H9 (cell line): ENCODE results near the gene ACOXL. TPM values are rescaled to one million over a fixed set of nuclear protein-coding genes. Genes with fewer than 3 reads are reported as not detected.

Source experiments
- DNase-seq: peaks from one replicate; pipeline ENCODE4 v3.0.0-alpha.2; 2017
- H2AFZ ChIP-seq: one replicate; pipeline ENCODE4 v1.6.1; 2013; ENCODE audit warnings: mild to moderate bottlenecking, low read length, control low read depth, moderate library complexity
- H2AK5ac ChIP-seq: 2 replicates; pipeline ENCODE4 v1.6.1; 2013; ENCODE audit warnings: low read length, control low read depth, mixed read lengths; ENCODE audit not compliant: insufficient read length
- H2BK120ac ChIP-seq: one replicate; pipeline ENCODE4 v1.6.1; 2013; ENCODE audit warnings: low read depth, mild to moderate bottlenecking, low read length, control low read depth, inconsistent platforms; ENCODE audit not compliant: poor library complexity, severe bottlenecking
- H2BK12ac ChIP-seq: 2 replicates; pipeline ENCODE4 v1.6.1; 2013; ENCODE audit warnings: low read length, control low read depth, mixed read lengths, low read depth; ENCODE audit not compliant: insufficient read length
- H2BK15ac ChIP-seq: 2 replicates; pipeline ENCODE4 v1.6.1; 2013; ENCODE audit warnings: low read depth, low read length, control low read depth
- H2BK20ac ChIP-seq: one replicate; pipeline ENCODE4 v1.6.1; 2013; ENCODE audit warnings: low read depth, mild to moderate bottlenecking, low read length, control low read depth, inconsistent platforms; ENCODE audit not compliant: poor library complexity, severe bottlenecking
- H2BK5ac ChIP-seq: 2 replicates; pipeline ENCODE4 v1.6.1; 2013; ENCODE audit warnings: low read length, control low read depth, mixed read lengths; ENCODE audit not compliant: insufficient read length
- H3K14ac ChIP-seq: 2 replicates; pipeline ENCODE4 v1.6.1; 2013; ENCODE audit warnings: low read length, control low read depth; ENCODE audit not compliant: insufficient read depth
- H3K18ac ChIP-seq: 2 replicates; pipeline ENCODE4 v1.6.1; 2013; ENCODE audit warnings: low read depth, mild to moderate bottlenecking, mixed read lengths, low read length, control low read depth; ENCODE audit not compliant: insufficient read length
- H3K23ac ChIP-seq: 2 replicates; pipeline ENCODE4 v1.6.1; 2013; ENCODE audit warnings: low read length, control low read depth, mixed read lengths, low read depth; ENCODE audit not compliant: insufficient read length
- H3K23me2 ChIP-seq: 2 replicates; pipeline ENCODE4 v1.6.1; 2013; ENCODE audit warnings: low read depth, mild to moderate bottlenecking, mixed read lengths, low read length, control low read depth; ENCODE audit not compliant: insufficient read length, poor library complexity, severe bottlenecking
- H3K27ac ChIP-seq: 2 replicates; pipeline ENCODE4 v1.5.1; 2013; ENCODE audit warnings: low read length, control low read depth, mixed read lengths, low read depth; ENCODE audit not compliant: insufficient read length
- H3K27me3 ChIP-seq: 2 replicates; pipeline ENCODE4 v1.6.1; 2013; ENCODE audit warnings: low read length, control low read depth, inconsistent platforms; ENCODE audit not compliant: insufficient read depth
- H3K4ac ChIP-seq: 2 replicates; pipeline ENCODE4 v1.6.1; 2013; ENCODE audit warnings: low read depth, mild to moderate bottlenecking, control low read depth, inconsistent platforms, low read length, moderate library complexity
- H3K4me1 ChIP-seq: 2 replicates; pipeline ENCODE4 v1.6.1; 2013; ENCODE audit warnings: low read length, control low read depth, inconsistent platforms; ENCODE audit not compliant: insufficient read depth
- H3K4me2 ChIP-seq: 2 replicates; pipeline ENCODE4 v1.6.1; 2013; ENCODE audit warnings: low read length, control low read depth, mixed read lengths; ENCODE audit not compliant: insufficient read length, insufficient read depth
- H3K56ac ChIP-seq: 2 replicates; pipeline ENCODE4 v1.6.1; 2013; ENCODE audit warnings: low read depth, mild to moderate bottlenecking, mixed read lengths, low read length, control low read depth; ENCODE audit not compliant: insufficient read length
- H3K79me1 ChIP-seq: 2 replicates; pipeline ENCODE4 v1.6.1; 2013; ENCODE audit warnings: low read depth, mild to moderate bottlenecking, moderate library complexity, low read length, control low read depth, inconsistent platforms; ENCODE audit not compliant: insufficient read depth, poor library complexity, severe bottlenecking
- H3K79me2 ChIP-seq: 2 replicates; pipeline ENCODE4 v1.6.1; 2013; ENCODE audit warnings: low read length, control low read depth, inconsistent platforms; ENCODE audit not compliant: insufficient read depth
- H3K9ac ChIP-seq: 2 replicates; pipeline ENCODE4 v1.6.1; 2013; ENCODE audit warnings: low read length, control low read depth, mixed read lengths; ENCODE audit not compliant: insufficient read length; ENCODE audit errors: extremely low read depth
- H3K9me3 ChIP-seq: one replicate; pipeline ENCODE4 v1.6.1; 2013; ENCODE audit warnings: low read depth, low read length, inconsistent platforms; ENCODE audit not compliant: control insufficient read depth
- H3T11ph ChIP-seq: one replicate; pipeline ENCODE4 v1.6.1; 2013; ENCODE audit warnings: mild to moderate bottlenecking, low read length, control low read depth, inconsistent platforms
- H4K20me1 ChIP-seq: one replicate; pipeline ENCODE4 v1.6.1; 2013; ENCODE audit not compliant: control insufficient read depth, insufficient read length, insufficient read depth
- H4K5ac ChIP-seq: 2 replicates; pipeline ENCODE4 v1.6.1; 2013; ENCODE audit warnings: low read depth, mild to moderate bottlenecking, mixed read lengths, low read length, control low read depth; ENCODE audit not compliant: insufficient read length
- H4K8ac ChIP-seq: replicated peaks from 2 replicates; pipeline ENCODE4 v1.6.1; 2013; ENCODE audit warnings: low read length, control low read depth, mixed read lengths, low read depth; ENCODE audit not compliant: insufficient read length
- H4K91ac ChIP-seq: 2 replicates; pipeline ENCODE4 v1.6.1; 2013; ENCODE audit warnings: low read depth, mild to moderate bottlenecking, moderate library complexity, mixed read lengths, low read length, control low read depth; ENCODE audit not compliant: insufficient read length
- H3K27ac Mint-ChIP-seq, 3 experiments: 2 replicates in 2 of 3; 3 replicates in 1 of 3; pipeline ENCODE4 v1.8.0; 2020 to 2021; ENCODE audit warnings: mixed read lengths in 3 of 3, mild to moderate bottlenecking in 1 of 3, moderate library complexity in 1 of 3
- H3K27me3 Mint-ChIP-seq: 2 replicates; pipeline ENCODE4 v1.8.0; 2021; ENCODE audit warnings: low read depth, mild to moderate bottlenecking, moderate library complexity, mixed read lengths
- H3K36me3 Mint-ChIP-seq, 3 experiments: 2 replicates in 2 of 3; 3 replicates in 1 of 3; pipeline ENCODE4 v1.8.0; 2020 to 2021; ENCODE audit warnings: low read depth in 3 of 3, mixed read lengths in 3 of 3; ENCODE audit not compliant: insufficient read depth in 1 of 3
- H3K4me1 Mint-ChIP-seq, 2 experiments: 2 replicates each; pipeline ENCODE4 v1.8.0; 2020; ENCODE audit warnings: mixed read lengths in 2 of 2
- H3K4me3 Mint-ChIP-seq, 2 experiments: 2 replicates in 1 of 2; 3 replicates in 1 of 2; pipeline ENCODE4 v1.8.0; 2020 to 2021; ENCODE audit warnings: mild to moderate bottlenecking in 2 of 2, mixed read lengths in 2 of 2, moderate library complexity in 1 of 2
- H3K9me3 Mint-ChIP-seq, 2 experiments: 2 replicates in 1 of 2; 3 replicates in 1 of 2; pipeline ENCODE4 v1.8.0; 2020; ENCODE audit warnings: mild to moderate bottlenecking in 2 of 2, mixed read lengths in 2 of 2, moderate library complexity in 1 of 2
- WGBS: extraction: QIAGEN DNeasy Blood & Tissue Kit; methylation state at CpG from one replicate; pipeline ENCODE4 v1.1.7; 2013; ENCODE audit warnings: missing lambda C conversion rate, low lambda C conversion rate, mixed read lengths; ENCODE audit not compliant: insufficient read length; ENCODE audit errors: extremely low coverage; 5-methylcytosine and 5-hydroxymethylcytosine counted together
- total RNA-seq: library from RNA; stranded (reverse); gene quantifications from 2 replicates; pipeline ENCODE4 v1.2.1, GENCODE V29; 2021
- TF ChIP-seq, protein P1 (sequence below): fragments of 200-600 bp; sonication (generic); conservative IDR thresholded peaks from 3 replicates; pipeline ENCODE4 v1.8.0; 2021; ENCODE audit warnings: antibody characterized with exemption, mild to moderate bottlenecking

ACOXL gene
- total RNA-seq, 1 experiment from 2014 or later = 37.6 TPM

DNA sequence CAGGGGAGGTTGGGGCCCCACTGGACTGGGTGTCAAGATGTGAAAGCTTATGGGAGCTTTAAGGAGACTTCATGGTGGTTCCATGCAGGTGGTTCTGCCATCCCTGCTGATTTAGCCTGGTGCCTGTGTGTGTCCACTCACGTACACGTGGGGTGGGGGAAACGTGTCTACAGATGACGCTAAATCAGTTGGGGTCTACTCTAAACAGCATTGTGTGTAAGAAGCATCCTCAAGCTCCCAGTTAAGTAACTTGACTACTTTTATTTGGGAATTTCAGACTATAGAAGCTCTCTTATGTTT lies 435.4 kb downstream of the ACOXL start:
- WGBS = no CpG with 5 or more reads among the region's 4 CpGs
- no peak overlapping the region for H2BK12ac ChIP-seq
- no peak overlapping the region for H2BK15ac ChIP-seq
- TF ChIP-seq, protein P1, sequence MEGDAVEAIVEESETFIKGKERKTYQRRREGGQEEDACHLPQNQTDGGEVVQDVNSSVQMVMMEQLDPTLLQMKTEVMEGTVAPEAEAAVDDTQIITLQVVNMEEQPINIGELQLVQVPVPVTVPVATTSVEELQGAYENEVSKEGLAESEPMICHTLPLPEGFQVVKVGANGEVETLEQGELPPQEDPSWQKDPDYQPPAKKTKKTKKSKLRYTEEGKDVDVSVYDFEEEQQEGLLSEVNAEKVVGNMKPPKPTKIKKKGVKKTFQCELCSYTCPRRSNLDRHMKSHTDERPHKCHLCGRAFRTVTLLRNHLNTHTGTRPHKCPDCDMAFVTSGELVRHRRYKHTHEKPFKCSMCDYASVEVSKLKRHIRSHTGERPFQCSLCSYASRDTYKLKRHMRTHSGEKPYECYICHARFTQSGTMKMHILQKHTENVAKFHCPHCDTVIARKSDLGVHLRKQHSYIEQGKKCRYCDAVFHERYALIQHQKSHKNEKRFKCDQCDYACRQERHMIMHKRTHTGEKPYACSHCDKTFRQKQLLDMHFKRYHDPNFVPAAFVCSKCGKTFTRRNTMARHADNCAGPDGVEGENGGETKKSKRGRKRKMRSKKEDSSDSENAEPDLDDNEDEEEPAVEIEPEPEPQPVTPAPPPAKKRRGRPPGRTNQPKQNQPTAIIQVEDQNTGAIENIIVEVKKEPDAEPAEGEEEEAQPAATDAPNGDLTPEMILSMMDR = no peak
- peaks cover 41 to 43% of the 10 kb centered on the region in 2 experiments for H3K4me1 Mint-ChIP-seq
- no peak overlapping the region for H4K8ac ChIP-seq
- H3K56ac ChIP-seq = no peak overlapping the region
- no peak overlapping the region for H3K4me2 ChIP-seq
- no peak overlapping the region for H2BK5ac ChIP-seq
- no peak overlapping the region for H3K18ac ChIP-seq
- no peak overlapping the region for H2BK120ac ChIP-seq
- no peak overlapping the region for H3K23ac ChIP-seq
- no peaks in the 10 kb centered on the region for H3K9me3 Mint-ChIP-seq
- peaks cover 12 to 27% (median 20%) of the 10 kb centered on the region in 3 experiments; a peak in 6 of 7 replicates for H3K36me3 Mint-ChIP-seq
- no peak overlapping the region for H3K4ac ChIP-seq
- peaks cover 5% of the 10 kb centered on the region for H3K4me1 ChIP-seq
- no peak overlapping the region for H3K27ac Mint-ChIP-seq
- H3K27me3 ChIP-seq = no peaks in the 10 kb centered on the region
- no peak overlapping the region for H3K27ac ChIP-seq
- H4K20me1 ChIP-seq = no peaks in the 10 kb centered on the region
- H3T11ph ChIP-seq = no peak overlapping the region
- no peak overlapping the region for H3K4me3 Mint-ChIP-seq
- no peak overlapping the region for H3K9ac ChIP-seq
- no peak for DNase-seq
- H2AK5ac ChIP-seq = no peak overlapping the region
- no peak overlapping the region for H2BK20ac ChIP-seq
- no peaks in the 10 kb centered on the region for H3K9me3 ChIP-seq
- H3K79me2 ChIP-seq = no peaks in the 10 kb centered on the region
- no peak overlapping the region for H2AFZ ChIP-seq
- H4K91ac ChIP-seq = no peak overlapping the region
- H3K23me2 ChIP-seq = no peaks in the 10 kb centered on the region
- no peaks in the 10 kb centered on the region; the same call in 1 of the 2 replicates for H3K27me3 Mint-ChIP-seq
- H3K14ac ChIP-seq = no peak overlapping the region
- H4K5ac ChIP-seq = no peak overlapping the region
- H3K79me1 ChIP-seq = no peaks in the 10 kb centered on the region

Other genes with a start within 250 kb of the ACOXL start
- 14.4 and 18.0 TPM in 2 replicates for gene RGPD6, start 155.4 kb upstream of the ACOXL start, total RNA-seq
- gene BUB1, start 54.5 kb upstream of the ACOXL start, total RNA-seq = 129 and 144 TPM in 2 replicates